GM18507 (cell line): ENCODE data around the gene MAOA.

Experiments used
- DNase-seq: peaks from one replicate; pipeline ENCODE4 v3.0.0; 2011; ENCODE audit warnings: low read depth; ENCODE audit not compliant: insufficient read length; ENCODE audit errors: extremely low spot score
- FAIRE-seq: peaks from 2 replicates; lab custom pipeline; 2011; peaks lifted over from hg19 to GRCh38; lab: Jason Lieb, UNC

The MAOA gene

GRCh38 chrX:43743100-43743822 is 87.2 kb downstream of the MAOA start:
- no peak for DNase-seq
- no peak for FAIRE-seq

- FAIRE-seq: no peak
- DNase-seq: no peak
Measured at GRCh38 chrX:43744284-43744683, 88.2 kb downstream of the MAOA start.

- FAIRE-seq: no peak
- no peak for DNase-seq
Measured at GRCh38 chrX:43745938-43746721, 90.0 kb downstream of the MAOA start.

GRCh38 chrX:43747476-43747875 is 91.4 kb downstream of the MAOA start:
- DNase-seq (no peak), FAIRE-seq (no peak)

GRCh38 chrX:43750248-43750676 is 94.2 kb downstream of the MAOA start:
- FAIRE-seq (peak; percentile 82), DNase-seq (peak; percentile 0)

GRCh38 chrX:43753637-43754036 is 97.5 kb downstream of the MAOA start:
- DNase-seq: no peak
- FAIRE-seq: no peak

GRCh38 chrX:43756076-43756475 is 100.0 kb downstream of the MAOA start:
- DNase-seq (no peak), FAIRE-seq (no peak)

- no peak for DNase-seq
- no peak for FAIRE-seq
Measured at GRCh38 chrX:43758044-43758443, 101.9 kb downstream of the MAOA start.

GRCh38 chrX:43785930-43786591 is 130.0 kb downstream of the MAOA start:
- FAIRE-seq (peak; percentile 15), DNase-seq (no peak)
